ENCODE measurements around the gene PIK3R4. TPM values are rescaled to one million over a fixed set of nuclear protein-coding genes. Genes with fewer than 3 reads are reported as not detected.

PIK3R4 gene
- total RNA-seq, 1 donor from 2014 or later: 26.6 TPM

DNA sequence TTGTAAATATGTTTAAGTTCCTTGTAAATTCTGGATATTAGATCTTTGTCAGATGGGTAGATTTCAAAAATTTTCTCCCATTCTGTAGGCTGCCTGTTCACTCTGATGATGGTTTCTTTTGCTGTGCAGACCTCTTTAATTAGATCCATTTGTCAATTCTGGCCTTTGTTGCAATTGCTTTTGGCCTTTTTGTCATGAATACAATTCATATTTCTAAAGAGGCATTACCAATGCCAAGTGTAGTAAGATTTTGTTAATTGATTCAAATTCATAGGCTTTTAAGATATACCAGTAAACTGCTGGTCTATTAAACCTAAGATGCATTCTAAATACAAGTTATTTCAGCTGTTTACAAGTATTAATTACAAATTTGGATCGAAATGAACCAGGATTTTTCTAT, 31.0 kb downstream of the PIK3R4 start:
- TF ChIP-seq, protein P1, sequence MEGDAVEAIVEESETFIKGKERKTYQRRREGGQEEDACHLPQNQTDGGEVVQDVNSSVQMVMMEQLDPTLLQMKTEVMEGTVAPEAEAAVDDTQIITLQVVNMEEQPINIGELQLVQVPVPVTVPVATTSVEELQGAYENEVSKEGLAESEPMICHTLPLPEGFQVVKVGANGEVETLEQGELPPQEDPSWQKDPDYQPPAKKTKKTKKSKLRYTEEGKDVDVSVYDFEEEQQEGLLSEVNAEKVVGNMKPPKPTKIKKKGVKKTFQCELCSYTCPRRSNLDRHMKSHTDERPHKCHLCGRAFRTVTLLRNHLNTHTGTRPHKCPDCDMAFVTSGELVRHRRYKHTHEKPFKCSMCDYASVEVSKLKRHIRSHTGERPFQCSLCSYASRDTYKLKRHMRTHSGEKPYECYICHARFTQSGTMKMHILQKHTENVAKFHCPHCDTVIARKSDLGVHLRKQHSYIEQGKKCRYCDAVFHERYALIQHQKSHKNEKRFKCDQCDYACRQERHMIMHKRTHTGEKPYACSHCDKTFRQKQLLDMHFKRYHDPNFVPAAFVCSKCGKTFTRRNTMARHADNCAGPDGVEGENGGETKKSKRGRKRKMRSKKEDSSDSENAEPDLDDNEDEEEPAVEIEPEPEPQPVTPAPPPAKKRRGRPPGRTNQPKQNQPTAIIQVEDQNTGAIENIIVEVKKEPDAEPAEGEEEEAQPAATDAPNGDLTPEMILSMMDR (IDR thresholded peaks at IDR 0.05; ENCODE audit: unreplicated experiment): no peak
- no peaks in the 10 kb centered on the region for H3K4me1 Mint-ChIP-seq
- no peak for DNase-seq (ENCODE audit: low spot score in 2 of 2, unreplicated experiment in 2 of 2)

DNA sequence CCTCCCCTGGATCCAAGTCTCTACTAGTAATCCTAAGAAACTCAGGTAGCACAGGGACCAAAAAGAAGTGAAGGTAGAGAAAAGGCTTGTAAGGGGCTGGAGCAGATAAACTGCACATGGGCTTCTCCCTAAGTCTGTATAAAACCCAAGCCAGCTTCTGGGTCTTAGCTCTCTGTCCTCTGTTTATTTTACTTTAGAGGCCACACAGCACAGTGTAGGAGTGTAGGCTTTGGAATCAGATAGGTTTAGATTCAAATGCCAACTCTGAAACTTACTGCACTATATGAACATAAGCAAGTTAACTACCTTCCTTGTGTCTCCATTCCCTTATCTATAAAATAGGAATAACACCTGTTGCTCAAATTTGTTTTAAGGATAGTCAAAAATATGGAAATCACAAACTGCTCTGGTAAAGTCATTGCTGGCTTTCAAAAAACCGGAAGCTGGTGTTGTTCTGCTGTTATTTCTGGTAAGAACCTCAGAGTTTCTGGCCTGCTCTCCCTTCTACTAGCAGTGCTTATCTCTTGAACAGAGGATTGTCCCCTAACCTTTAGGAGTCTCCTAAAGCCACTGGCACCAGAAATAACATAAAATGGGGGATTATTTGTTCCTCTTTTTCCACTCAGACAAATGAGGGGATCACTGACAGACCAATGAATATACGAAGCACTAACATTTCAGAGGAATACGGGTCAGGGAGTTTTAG, 33.8 kb downstream of the PIK3R4 start:
- Mint-ChIP-seq H3K27me3 (ENCODE audit: low read depth) (no peaks in the 10 kb centered on the region), H3K4me1 (no peaks in the 10 kb centered on the region), H3K36me3 (peaks cover 33% of the 10 kb centered on the region), H3K27ac (no peak overlapping the region), H3K9me3 (no peaks in the 10 kb centered on the region), H3K4me3 (no peak overlapping the region)
- no peak for DNase-seq (ENCODE audit: low spot score in 2 of 2, unreplicated experiment in 2 of 2)
- TF ChIP-seq, protein P1 (IDR thresholded peaks at IDR 0.05; ENCODE audit: unreplicated experiment): no peak

More for the DNA sequence above, 31.0 kb downstream of the PIK3R4 start:
- H3K27me3 Mint-ChIP-seq (ENCODE audit: low read depth): no peaks in the 10 kb centered on the region
- no peaks in the 10 kb centered on the region for H3K9me3 Mint-ChIP-seq
- H3K4me3 Mint-ChIP-seq: no peak overlapping the region
- no peak overlapping the region for H3K27ac Mint-ChIP-seq
- H3K36me3 Mint-ChIP-seq: peaks cover 32% of the 10 kb centered on the region

DNA sequence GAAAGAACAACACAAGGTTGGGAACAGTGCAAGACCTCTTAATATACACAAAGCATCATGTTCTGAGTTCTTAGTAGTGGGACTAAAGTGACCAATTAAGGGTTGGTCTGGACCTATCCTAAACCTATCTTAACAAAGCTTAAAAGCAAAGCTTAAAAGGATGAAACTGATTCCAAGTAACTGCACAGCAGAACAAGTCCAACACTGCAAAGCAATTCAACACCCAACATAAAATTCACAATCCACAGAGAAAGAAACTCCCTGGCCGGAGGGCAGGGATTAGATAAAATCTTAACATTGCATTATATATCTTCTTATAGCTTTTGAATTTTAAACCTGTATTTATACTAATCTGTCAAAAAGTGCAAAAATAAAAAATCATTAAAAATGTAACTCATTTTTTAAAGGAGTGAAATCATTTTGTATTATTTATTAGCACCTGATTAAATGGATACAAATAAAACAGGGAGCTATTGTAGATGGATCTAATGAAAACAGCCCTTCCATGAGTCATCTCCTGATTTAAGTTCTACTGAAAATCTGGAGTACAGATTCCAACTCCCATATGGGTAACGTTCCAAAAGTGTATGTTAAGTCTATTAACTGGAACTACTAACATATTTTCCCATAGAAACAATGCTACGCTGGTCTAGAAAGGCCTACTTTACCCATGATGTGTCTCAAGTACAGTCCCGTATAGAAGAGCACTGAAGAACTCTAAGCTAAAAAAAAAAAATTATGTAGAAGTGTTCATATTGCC, 34.9 kb downstream of the PIK3R4 start:
- Mint-ChIP-seq H3K9me3 (no peaks in the 10 kb centered on the region), H3K27ac (no peak overlapping the region), H3K27me3 (ENCODE audit: low read depth) (no peaks in the 10 kb centered on the region), H3K36me3 (peaks cover 30% of the 10 kb centered on the region), H3K4me1 (no peaks in the 10 kb centered on the region), H3K4me3 (no peak overlapping the region)
- DNase-seq (ENCODE audit: low spot score in 2 of 2, unreplicated experiment in 2 of 2): no peak
- TF ChIP-seq, protein P1 (IDR thresholded peaks at IDR 0.05; ENCODE audit: unreplicated experiment): no peak

DNA sequence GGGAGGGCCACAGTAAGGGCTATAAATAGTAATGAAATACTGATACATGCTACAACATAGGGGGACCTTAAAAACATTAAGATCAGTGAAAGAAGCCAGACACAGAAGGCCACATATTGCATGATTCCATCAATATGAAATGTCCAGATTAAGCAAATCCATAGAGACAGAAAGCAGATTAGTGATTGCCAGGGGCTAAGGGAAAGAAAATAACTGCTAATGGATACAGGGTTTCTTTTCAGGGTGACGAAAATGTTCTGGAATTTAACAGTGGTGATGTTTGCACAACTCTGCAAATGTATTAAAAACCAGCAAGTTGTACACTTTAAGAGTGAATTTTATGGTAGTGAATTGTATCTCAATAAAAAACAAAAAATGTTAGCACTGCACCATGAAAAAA, 37.0 kb downstream of the PIK3R4 start:
- peaks cover 19% of the 10 kb centered on the region for H3K36me3 Mint-ChIP-seq
- H3K9me3 Mint-ChIP-seq: no peaks in the 10 kb centered on the region
- no peaks in the 10 kb centered on the region for H3K27me3 Mint-ChIP-seq (ENCODE audit: low read depth)
- H3K27ac Mint-ChIP-seq: peak overlapping the region; percentile 13
- TF ChIP-seq, protein P1 (IDR thresholded peaks at IDR 0.05; ENCODE audit: unreplicated experiment): no peak
- peaks cover 5% of the 10 kb centered on the region for H3K4me1 Mint-ChIP-seq
- H3K4me3 Mint-ChIP-seq: no peak overlapping the region
- no peak for DNase-seq (ENCODE audit: low spot score in 2 of 2, unreplicated experiment in 2 of 2)

DNA sequence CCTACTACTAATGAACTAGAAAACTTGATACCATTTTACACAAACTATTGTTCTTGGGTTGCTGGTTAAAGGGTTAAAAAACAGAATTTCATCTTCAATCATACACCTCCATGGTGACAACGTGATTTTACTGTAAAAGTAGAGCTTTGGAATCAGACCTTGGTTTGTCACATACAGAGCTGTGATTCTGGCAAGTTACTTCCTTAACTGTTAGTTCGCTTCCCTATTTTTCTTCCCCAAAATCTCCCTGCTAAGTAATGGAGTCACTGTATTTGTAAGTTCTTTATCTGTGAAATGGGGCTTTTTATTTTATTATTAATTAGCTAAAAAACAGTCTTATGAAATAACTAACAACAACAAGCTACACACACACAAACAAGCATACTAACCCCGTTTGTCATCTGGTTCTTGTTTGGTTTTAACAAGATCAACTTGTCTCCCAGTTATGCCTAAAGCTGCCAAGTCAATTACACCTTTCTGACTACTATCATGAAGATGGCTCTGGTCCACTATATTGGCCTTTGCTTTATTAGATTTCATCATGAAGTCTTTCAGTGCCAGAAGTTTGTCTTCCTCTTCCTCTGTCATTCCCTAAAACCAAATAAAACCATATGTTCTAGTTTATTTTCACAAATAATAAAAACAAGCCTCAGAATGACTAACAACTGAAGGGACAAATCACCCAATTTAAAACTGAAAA, 38.6 kb downstream of the PIK3R4 start:
- no peak for DNase-seq (ENCODE audit: low spot score in 2 of 2, unreplicated experiment in 2 of 2)
- Mint-ChIP-seq H3K4me3 (no peak overlapping the region), H3K27me3 (ENCODE audit: low read depth) (no peaks in the 10 kb centered on the region), H3K36me3 (peaks cover 21% of the 10 kb centered on the region), H3K27ac (no peak overlapping the region), H3K4me1 (peaks cover 5% of the 10 kb centered on the region), H3K9me3 (no peaks in the 10 kb centered on the region)
- TF ChIP-seq, protein P1 (IDR thresholded peaks at IDR 0.05; ENCODE audit: unreplicated experiment): no peak
